ENCODE measurements around the gene ABCA9. TPM values are rescaled to one million over a fixed set of nuclear protein-coding genes. Genes with fewer than 3 reads are reported as not detected.

ABCA9 gene
- total RNA-seq, 2 experiments from 2014 or later: 0.47 TPM; not detected in 1

DNA sequence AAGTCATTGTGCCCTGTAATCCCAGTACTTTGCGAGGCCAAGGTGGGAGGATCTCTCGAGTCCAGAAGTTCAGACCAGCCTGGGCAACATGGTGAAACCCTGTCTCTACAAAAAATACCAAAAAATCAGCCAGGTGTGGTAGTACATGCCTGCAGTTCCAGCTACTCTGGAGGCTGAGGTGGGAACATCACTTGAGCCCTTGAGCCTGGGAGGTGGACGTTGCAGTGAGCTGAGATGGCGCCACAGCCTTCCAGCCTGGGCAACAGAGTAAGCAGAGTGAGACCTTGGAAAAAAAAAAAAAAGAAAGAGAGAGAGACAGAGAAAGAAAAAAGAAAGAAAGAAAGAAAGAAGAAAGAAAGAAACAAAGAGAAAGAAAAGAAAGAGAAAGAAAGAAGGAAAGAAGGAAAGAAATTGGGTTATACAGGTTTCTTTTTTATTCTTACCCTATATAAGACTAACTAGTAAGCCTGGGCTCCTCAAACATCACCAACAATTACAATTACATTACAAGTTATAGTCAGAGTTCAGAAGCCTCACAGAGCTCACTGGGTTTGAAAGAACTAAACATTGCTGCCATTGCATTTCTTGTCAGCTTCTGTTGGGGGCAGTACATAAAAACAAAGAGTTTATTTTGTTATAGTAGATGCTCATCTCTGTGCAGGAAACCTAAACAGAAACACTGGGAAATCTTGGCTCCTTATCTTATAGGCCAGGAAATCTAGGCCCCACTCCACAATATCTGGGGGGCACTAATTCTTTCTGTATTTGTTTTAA, 6.7 kb upstream of the ABCA9 start:
- Histone ChIP-seq H3K27ac (ENCODE audit: low read depth, low read length, poor library complexity, severe bottlenecking) (no peak overlapping the region), H3K9me2 (ENCODE audit: insufficient read depth, low read length) (no peaks in the 10 kb centered on the region), H3K4me1 (ENCODE audit: insufficient read depth, low read length, poor library complexity, severe bottlenecking) (peaks cover 18% of the 10 kb centered on the region), H3K4me2 (ENCODE audit: low read length) (no peak overlapping the region), H3K36me3 (ENCODE audit: insufficient read depth, low read length) (no peaks in the 10 kb centered on the region), H3K9me3 (ENCODE audit: low read length) (no peaks in the 10 kb centered on the region), H2AFZ (ENCODE audit: low read length) (peak overlapping the region; percentile 9; the same call in 1 of the 2 replicates), H4K20me1 (ENCODE audit: insufficient read depth, low read length) (no peaks in the 10 kb centered on the region), H3K79me2 (ENCODE audit: insufficient read depth, low read depth, low read length) (no peaks in the 10 kb centered on the region), H3K4me3 (ENCODE audit: low read depth, low read length, poor library complexity, severe bottlenecking) (no peak overlapping the region)
- BruUV-seq (replicated peaks): no TSS peak
- DNase-seq (ENCODE audit: low spot score): peak; percentile 52
- ChIA-PET CTCF (ENCODE audit: unreplicated experiment) (no interaction called here), POLR2A (interaction anchor here (0.7 to 1.0 kb wide), 3 partner anchors 21 to 300 kb away, joined by 3 to 4 read pairs (median 3); no protein-coding TSS in a partner anchor)
- TF ChIP-seq EZH2phosphoT487 (IDR thresholded peaks at IDR 0.05; ENCODE audit: borderline replicate concordance, low read depth, low read length) (no peak), CTCF (conservative IDR thresholded peaks at IDR 0.05; ENCODE audit: low read length) (peak; percentile 77)
- intact Hi-C loops (cut with micrococcal nuclease; ENCODE audit: unreplicated experiment): loop anchor here (5.0 to 10.0 kb wide), 2 partner anchors 170 to 293 kb away; no protein-coding TSS in a partner anchor

- POLR2A ChIA-PET: interaction anchor here (0.6 kb wide), 1 partner anchor 199 kb away, joined by 3 read pairs; no protein-coding TSS in a partner anchor
- H4K20me1 ChIP-seq (ENCODE audit: insufficient read depth, low read length): no peaks in the 10 kb centered on the region
- H3K36me3 ChIP-seq (ENCODE audit: insufficient read depth, low read length): no peaks in the 10 kb centered on the region
- no TSS peak for BruUV-seq (replicated peaks)
- H3K27ac ChIP-seq (ENCODE audit: low read depth, low read length, poor library complexity, severe bottlenecking): no peak overlapping the region
- intact Hi-C loops (cut with micrococcal nuclease; ENCODE audit: unreplicated experiment): loop anchor here (5.0 to 10.0 kb wide), 2 partner anchors 171 to 292 kb away; no protein-coding TSS in a partner anchor
- DNase-seq (ENCODE audit: low spot score): no peak
- no peaks in the 10 kb centered on the region for H3K9me2 ChIP-seq (ENCODE audit: insufficient read depth, low read length)
- H3K4me2 ChIP-seq (ENCODE audit: low read length): no peak overlapping the region
- H3K4me1 ChIP-seq (ENCODE audit: insufficient read depth, low read length, poor library complexity, severe bottlenecking): peaks cover 25% of the 10 kb centered on the region
- no peaks in the 10 kb centered on the region for H3K79me2 ChIP-seq (ENCODE audit: insufficient read depth, low read depth, low read length)
- no peaks in the 10 kb centered on the region for H3K9me3 ChIP-seq (ENCODE audit: low read length)
- H2AFZ ChIP-seq (ENCODE audit: low read length): no peak overlapping the region
- TF ChIP-seq CTCF (conservative IDR thresholded peaks at IDR 0.05; ENCODE audit: low read length): no peak
- TF ChIP-seq EZH2phosphoT487 (IDR thresholded peaks at IDR 0.05; ENCODE audit: borderline replicate concordance, low read depth, low read length): no peak
- H3K4me3 ChIP-seq (ENCODE audit: low read depth, low read length, poor library complexity, severe bottlenecking): no peak overlapping the region
- CTCF ChIA-PET (ENCODE audit: unreplicated experiment): no interaction called here
Measured at GRCh38 chr17:69066482-69066881, 5.8 kb upstream of the ABCA9 start.

DNA sequence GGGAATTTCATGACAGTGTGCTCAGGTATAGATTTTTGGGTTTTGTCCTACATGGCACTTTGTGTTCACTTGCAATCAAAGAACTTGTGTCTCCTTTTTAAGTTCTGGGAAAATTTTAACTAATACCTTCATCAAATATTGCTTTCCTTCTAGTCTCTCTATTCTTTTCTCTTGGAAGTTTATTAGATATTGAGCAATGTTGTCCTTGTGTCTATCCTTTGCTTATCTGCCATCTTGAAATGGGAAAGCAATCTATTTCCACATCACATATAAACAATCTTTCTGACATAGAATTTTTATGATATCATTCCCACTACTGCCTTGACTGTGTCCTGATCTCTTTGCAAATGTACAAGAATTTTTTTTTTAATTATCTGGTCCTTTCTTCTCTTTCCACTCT, 4.4 kb upstream of the ABCA9 start:
- no peak overlapping the region for H3K4me3 ChIP-seq (ENCODE audit: low read depth, low read length, poor library complexity, severe bottlenecking)
- BruUV-seq (replicated peaks): no TSS peak
- no peaks in the 10 kb centered on the region for H3K36me3 ChIP-seq (ENCODE audit: insufficient read depth, low read length)
- TF ChIP-seq CTCF (conservative IDR thresholded peaks at IDR 0.05; ENCODE audit: low read length): no peak
- no peak for TF ChIP-seq EZH2phosphoT487 (IDR thresholded peaks at IDR 0.05; ENCODE audit: borderline replicate concordance, low read depth, low read length)
- ChIA-PET CTCF (ENCODE audit: unreplicated experiment) (no interaction called here), POLR2A (no interaction called here)
- H4K20me1 ChIP-seq (ENCODE audit: insufficient read depth, low read length): no peaks in the 10 kb centered on the region
- no peaks in the 10 kb centered on the region for H3K9me2 ChIP-seq (ENCODE audit: insufficient read depth, low read length)
- no peaks in the 10 kb centered on the region for H3K79me2 ChIP-seq (ENCODE audit: insufficient read depth, low read depth, low read length)
- no peak for DNase-seq (ENCODE audit: low spot score)
- intact Hi-C loops (cut with micrococcal nuclease; ENCODE audit: unreplicated experiment): loop anchor here (5.0 to 10.0 kb wide), 2 partner anchors 172 to 290 kb away; no protein-coding TSS in a partner anchor
- no peaks in the 10 kb centered on the region for H3K9me3 ChIP-seq (ENCODE audit: low read length)
- H2AFZ ChIP-seq (ENCODE audit: low read length): peak overlapping the region; percentile 10; the same call in 1 of the 2 replicates
- no peak overlapping the region for H3K27ac ChIP-seq (ENCODE audit: low read depth, low read length, poor library complexity, severe bottlenecking)
- no peak overlapping the region for H3K4me2 ChIP-seq (ENCODE audit: low read length)
- peaks cover 33% of the 10 kb centered on the region for H3K4me1 ChIP-seq (ENCODE audit: insufficient read depth, low read length, poor library complexity, severe bottlenecking)
